K562 (cell line): ENCODE measurements around the gene KRTAP27-1. TPM values are rescaled to one million over a fixed set of nuclear protein-coding genes. Genes with fewer than 3 reads are reported as not detected.

Experiments
- ATAC-seq: fragments of 200-7000 bp; cut with Tn5 transposase; 3 replicates; pipeline ENCODE4 v1.9.1; 2020; ENCODE audit warnings: moderate library complexity
- BruUV-seq: library from RNA; stranded (reverse); fragments of 400-500 nt; replicated peaks from 2 replicates; lab custom pipeline; 2021; lab: Mats Ljungman, UMichigan
- CTCF ChIA-PET: fragments of 300-600 bp; formaldehyde crosslinking; extraction: SDS; loops from one replicate; lab custom pipeline; 2021; ENCODE audit warnings: low intra/inter-chr PET ratio; lab: Yijun Ruan, JAX
- POLR2A ChIA-PET: fragments of 300-600, 350-650 bp; sonication (Branson Sonifier 250); formaldehyde crosslinking; extraction: SDS; loops from one replicate; lab custom pipeline; 2021; ENCODE audit warnings: antibody characterized with exemption, inconsistent platforms; lab: Yijun Ruan, JAX
- DNase-seq, 4 experiments: peaks; one replicate each; pipeline versions ENCODE4 v3.0.0 to v3.0.0-alpha.2; 2011 to 2018; ENCODE audit warnings: low spot score in 3 of 4, mixed read lengths in 3 of 4; ENCODE audit errors: extremely low read depth in 1 of 4
- FAIRE-seq: peaks from 2 replicates; lab custom pipeline; 2011; peaks lifted over from hg19 to GRCh38; lab: Jason Lieb, UNC
- H2AFZ ChIP-seq: 2 replicates; pipeline ENCODE4 v1.6.0; 2011; ENCODE audit warnings: low read depth, low read length, control low read depth, inconsistent platforms
- H3K27ac ChIP-seq: fragments of 200-600 bp; 3 replicates; pipeline ENCODE4 v1.8.0; 2011; ENCODE audit warnings: low read depth, mild to moderate bottlenecking, control low read depth, inconsistent platforms, low read length, moderate library complexity, mixed read lengths; ENCODE audit errors: extremely low read depth
- H3K27me3 ChIP-seq, 2 experiments: fragments of 300-600 bp in 1 of 2; 2 replicates in 1 of 2; 3 replicates in 1 of 2; pipeline versions ENCODE4 v1.6.0 to v1.8.0; 2011; ENCODE audit warnings: inconsistent platforms in 2 of 2, low read length in 2 of 2, mild to moderate bottlenecking in 1 of 2, mixed read lengths in 1 of 2, moderate library complexity in 1 of 2; ENCODE audit not compliant: control insufficient read depth in 2 of 2, insufficient read depth in 2 of 2
- H3K36me3 ChIP-seq: fragments of 300-600 bp; 3 replicates; pipeline ENCODE4 v1.8.0; 2011; ENCODE audit warnings: mild to moderate bottlenecking, low read length, inconsistent platforms; ENCODE audit not compliant: control insufficient read depth, insufficient read depth
- H3K4me1 ChIP-seq, 2 experiments: fragments of 200-600 bp in 1 of 2; replicated peaks in 1 of 2; 2 replicates in 1 of 2; 3 replicates in 1 of 2; pipeline versions ENCODE4 v1.5.1 to v1.8.0; 2011; ENCODE audit warnings: inconsistent platforms in 2 of 2, low read length in 2 of 2, mild to moderate bottlenecking in 1 of 2, mixed read lengths in 1 of 2, moderate library complexity in 1 of 2; ENCODE audit not compliant: control insufficient read depth in 2 of 2, insufficient read depth in 2 of 2
- H3K4me2 ChIP-seq: 2 replicates; pipeline ENCODE4 v1.6.1; 2011; ENCODE audit warnings: low read length, control low read depth, inconsistent platforms, mixed read lengths; ENCODE audit not compliant: insufficient read depth
- H3K4me3 ChIP-seq: fragments of 200-600 bp; sonication (generic), shearing (Covaris generic); 2 replicates; pipeline ENCODE4 v1.5.1; 2016; ENCODE audit warnings: control low read depth, inconsistent platforms
- H3K79me2 ChIP-seq: fragments of 200-600 bp; 3 replicates; pipeline ENCODE4 v1.8.0; 2011; ENCODE audit warnings: low read length, inconsistent platforms; ENCODE audit not compliant: control insufficient read depth, insufficient read depth
- H3K9ac ChIP-seq, 2 experiments: 2 replicates each; pipeline versions ENCODE4 v1.6.0 to v1.6.1; 2011; ENCODE audit warnings: low read depth in 2 of 2, low read length in 2 of 2, control low read depth in 1 of 2, inconsistent platforms in 1 of 2, mild to moderate bottlenecking in 1 of 2, mixed read lengths in 1 of 2; ENCODE audit not compliant: insufficient read depth in 1 of 2
- H3K9me1 ChIP-seq: one replicate; pipeline ENCODE4 v1.6.0; 2011; ENCODE audit warnings: inconsistent platforms, mild to moderate bottlenecking, low read length, moderate library complexity; ENCODE audit not compliant: control insufficient read depth, insufficient read depth
- H3K9me3 ChIP-seq: replicated peaks from 2 replicates; pipeline ENCODE4 v1.5.1; 2011; ENCODE audit warnings: low read depth, low read length, inconsistent platforms; ENCODE audit not compliant: control insufficient read depth, insufficient read depth
- H4K20me1 ChIP-seq: replicated peaks from 2 replicates; pipeline ENCODE4 v1.6.1; 2011; ENCODE audit warnings: low read length, inconsistent platforms, mixed read lengths; ENCODE audit not compliant: control insufficient read depth, insufficient read depth
- BMI1 ChIP-seq: fragments of 150-350 bp; IDR thresholded peaks from 2 replicates; pipeline ENCODE4 v1.6.1; 2014; ENCODE audit warnings: low read length
- CHD1 ChIP-seq: fragments of 200-600 bp; sonication (generic); IDR thresholded peaks from one replicate; pipeline ENCODE4 v1.6.1; 2012; ENCODE audit warnings: mild to moderate bottlenecking, moderate library complexity, low read length, inconsistent platforms
- E2F3 ChIP-seq: fragments of 250-450 bp; sonication (Bioruptor Pico); IDR thresholded peaks from 2 replicates; pipeline ENCODE4 v1.4.0; 2020; ENCODE audit warnings: mild to moderate bottlenecking
- E4F1 ChIP-seq: fragments of 250-450 bp; sonication (Bioruptor Pico); IDR thresholded peaks from 2 replicates; pipeline ENCODE4 v1.5.0; 2021; ENCODE audit warnings: mild to moderate bottlenecking, borderline replicate concordance
- KLF6 ChIP-seq: fragments of 250-450 bp; sonication (Bioruptor Pico); IDR thresholded peaks from 2 replicates; pipeline ENCODE4 v1.4.0; 2020; ENCODE audit warnings: mild to moderate bottlenecking, moderate library complexity, borderline replicate concordance
- MAZ ChIP-seq, 2 experiments: fragments of 450-650 bp in 1 of 2; sonication (generic) in 1 of 2; formaldehyde crosslinking; IDR thresholded peaks in 1 of 2; conservative IDR thresholded peaks in 1 of 2; 2 replicates each; pipeline versions ENCODE4 v1.4.0 to v1.5.0; 2020; ENCODE audit warnings: mild to moderate bottlenecking in 1 of 2, missing genetic modification reagents in 1 of 2
- MED1 ChIP-seq: sonication (generic); formaldehyde crosslinking; IDR thresholded peaks from 2 replicates; pipeline ENCODE4 v1.8.1; 2023; ENCODE audit warnings: missing genetic modification reagents, borderline replicate concordance
- PBX2 ChIP-seq, 2 experiments: IDR thresholded peaks in 1 of 2; conservative IDR thresholded peaks in 1 of 2; 2 replicates each; pipeline ENCODE4 v1.6.1; 2016; ENCODE audit warnings: low read depth in 2 of 2, mild to moderate bottlenecking in 1 of 2, missing compliant biosample characterization in 1 of 2, missing genetic modification characterization in 1 of 2, moderate library complexity in 1 of 2
- POLR2G ChIP-seq: fragments of 200-400 bp; formaldehyde crosslinking; IDR thresholded peaks from 2 replicates; pipeline ENCODE4 v1.6.1; 2017; ENCODE audit warnings: low read depth, mild to moderate bottlenecking, antibody characterized with exemption, low read length, moderate library complexity
- ZFP36 ChIP-seq: fragments of 150-350 bp; IDR thresholded peaks from 2 replicates; pipeline ENCODE4 v1.6.1; 2018; ENCODE audit warnings: low read length, low read depth; ENCODE audit not compliant: partially characterized antibody
- ZNF174 ChIP-seq: fragments of 250-450 bp; sonication (Bioruptor Pico); IDR thresholded peaks from 2 replicates; pipeline ENCODE4 v1.4.0; 2020; ENCODE audit warnings: mild to moderate bottlenecking
- WGBS: fragments of 100-300 bp; shearing (Covaris generic); methylation state at CpG from one replicate; pipeline ENCODE4 v1.1.6; 2016; ENCODE audit warnings: low coverage, mixed read lengths; ENCODE audit not compliant: insufficient coverage; ENCODE audit errors: missing lambda C conversion rate; 5-methylcytosine and 5-hydroxymethylcytosine counted together
- in situ Hi-C: fragments of 300-500 bp; cut with MboI; formaldehyde crosslinking; loops from 4 replicates; pipeline ENCODE4 v1.15.0; 2018; ENCODE audit warnings: inconsistent platforms, mixed read lengths
- intact Hi-C: fragments of 100-400 bp; cut with micrococcal nuclease; formaldehyde crosslinking; loops from 2 replicates; pipeline ENCODE4 v1.14.2; 2022
- polyA plus RNA-seq, 8 experiments: library from polyadenylated mRNA; depleted of rRNA in 4 of 8; stranded (reverse) in 5 of 8; unstranded in 3 of 8; fragments of >200 nt; fragmentation: Nextera tagmentation in 2 of 8; fragmentation: Illumina TruSeq in 1 of 8; extraction: Ambion mirVana in 2 of 8; extraction: Trizol in 1 of 8; gene quantifications; 2 replicates each; pipeline versions ENCODE4 v1.2.1 to v1.2.3, GENCODE V29; 2011 to 2014; ENCODE audit warnings: inconsistent platforms in 1 of 8, missing spikeins in 1 of 8
- total RNA-seq, 7 experiments: library from RNA; depleted of rRNA in 6 of 7; stranded (reverse); fragments of >200 nt in 6 of 7; fragmentation: Illumina TruSeq in 2 of 7; extraction: Trizol in 2 of 7; gene quantifications; 2 replicates each; pipeline versions ENCODE4 v1.2.1 to v1.2.3, GENCODE V29; 2011 to 2021; ENCODE audit warnings: low replicate concordance in 1 of 7

The KRTAP27-1 gene
- total and polyA plus RNA-seq, 9 of the 15 experiments (the other 6 are each of a cell fraction or from before 2014, with no cell fraction given): not detected

DNA sequence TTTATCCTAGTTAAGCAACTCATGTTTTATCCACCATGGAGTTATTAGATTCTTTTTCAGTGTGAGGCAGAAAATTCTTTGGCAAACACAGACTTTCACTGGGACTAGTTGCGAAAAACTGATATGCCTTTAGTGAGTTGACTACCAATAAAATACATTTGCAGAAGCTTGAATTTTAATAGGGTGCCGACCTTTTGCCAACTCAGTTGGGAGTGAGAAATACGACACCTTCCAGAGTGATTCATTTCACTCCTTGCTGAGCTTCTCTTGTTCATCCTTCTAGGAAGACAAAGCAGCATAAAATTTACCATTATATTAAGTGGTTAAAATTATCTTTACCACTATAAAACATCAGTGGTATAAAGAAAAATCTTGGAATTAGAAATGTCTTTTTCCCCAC lies 12.1 kb upstream of the KRTAP27-1 start:
- H3K27me3 ChIP-seq: no peaks in the 10 kb centered on the region
- H4K20me1 ChIP-seq: no peaks in the 10 kb centered on the region
- no peaks in the 10 kb centered on the region for H3K9me1 ChIP-seq
- H2AFZ ChIP-seq: no peak overlapping the region
- H3K27ac ChIP-seq: no peak overlapping the region
- H3K79me2 ChIP-seq: no peaks in the 10 kb centered on the region
- H3K9me3 ChIP-seq: no peaks in the 10 kb centered on the region
- no peaks in the 10 kb centered on the region for H3K4me1 ChIP-seq
- no peak overlapping the region for H3K4me2 ChIP-seq
- no peaks in the 10 kb centered on the region for H3K36me3 ChIP-seq
- FAIRE-seq (no peak), DNase-seq (no peak), ATAC-seq (no peak)
- H3K4me3 ChIP-seq: no peak overlapping the region
- intact Hi-C loops (no loop called here), in situ Hi-C loops (no loop called here)
- BruUV-seq: no TSS peak
- CTCF ChIA-PET: no interaction called here
- TF ChIP-seq POLR2G: no peak
- TF ChIP-seq ZFP36: no peak
- WGBS: 0% methylated on average over 3 of the region's 3 CpGs
- no peak overlapping the region for H3K9ac ChIP-seq
- POLR2A ChIA-PET: interaction anchor here (0.5 kb wide), 1 partner anchor 54 kb away, joined by 3 read pairs; no protein-coding TSS in a partner anchor

DNA sequence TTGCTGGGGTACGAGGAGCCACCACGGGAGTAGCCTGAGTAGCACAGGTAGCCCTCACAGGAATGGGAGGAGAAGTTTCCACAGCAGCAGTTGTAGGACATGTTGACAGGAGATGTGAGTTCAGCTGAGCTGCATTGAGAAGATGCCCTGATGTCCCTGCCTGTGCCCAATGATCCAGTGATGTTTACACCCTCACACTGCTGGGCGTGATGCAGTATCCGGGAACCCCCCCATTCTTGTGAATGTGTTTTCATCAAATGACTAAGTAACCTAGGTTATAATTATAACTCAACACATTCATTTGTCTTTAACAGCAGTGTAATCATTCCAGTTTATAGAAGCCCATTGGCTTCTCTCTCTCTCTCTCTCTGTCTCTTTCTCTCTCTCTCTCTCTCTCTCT lies 11.0 kb upstream of the KRTAP27-1 start, which contains the start of gene KRTAP23-1:
TSS of gene KRTAP23-1 (minus strand) at position 101 of the 400 bp plus-strand sequence. CDS start at position 101, 0 bp downstream.
- Histone ChIP-seq H2AFZ (no peak within 1 kb of the TSS), H3K9me3 (no peaks in the 10 kb centered on the region), H3K4me1 (no peaks in the 10 kb centered on the region), H3K9me1 (no peaks in the 10 kb centered on the region), H3K27ac (no peak within 1 kb of the TSS), H3K9ac (no peak within 1 kb of the TSS), H3K36me3 (no peaks in the 10 kb centered on the region), H3K79me2 (no peaks in the 10 kb centered on the region), H3K27me3 (no peaks in the 10 kb centered on the region), H3K4me2 (no peak within 1 kb of the TSS), H4K20me1 (no peaks in the 10 kb centered on the region), H3K4me3 (no peak within 1 kb of the TSS)
- in situ Hi-C loops: no loop called here
- FAIRE-seq: no peak
- no peak for ATAC-seq
- DNase-seq: no peak
- intact Hi-C loops: no loop called here
- 6% methylated on average over 4 of the region's 4 CpGs for WGBS
- no TSS peak for BruUV-seq
- POLR2A ChIA-PET: no interaction called here
- CTCF ChIA-PET: no interaction called here
- TF ChIP-seq E4F1 (no peak), PBX2 (CRISPR knock-in tag; IDR thresholded peaks at IDR 0.05; ENCODE audit: low read depth) (no peak), PBX2 (tag; conservative IDR thresholded peaks at IDR 0.05; ENCODE audit: low read depth) (no peak), MED1 (no peak), KLF6 (CRISPR knock-in tag) (no peak), MAZ (CRISPR knock-in tag; conservative IDR thresholded peaks at IDR 0.05 in 1 of 2, IDR thresholded peaks at IDR 0.05 in 1 of 2) (no peak), CHD1 (no peak), BMI1 (no peak), E2F3 (CRISPR knock-in tag) (no peak), ZNF174 (CRISPR knock-in tag) (no peak)
